Mesenchymal stem cell (in vitro differentiated cells and primary cell): Measurements from ENCODE around the gene CH25H.

ENCODE experiments used
- DNase-seq: peaks from one replicate; pipeline ENCODE4 v3.0.0-alpha.2; 2013
- H2AFZ ChIP-seq: one replicate; pipeline ENCODE4 v1.6.1; 2013; ENCODE audit warnings: low read depth, mild to moderate bottlenecking, control low read depth, inconsistent platforms, low read length, moderate library complexity
- H2AK5ac ChIP-seq: 2 replicates; pipeline ENCODE4 v1.6.1; 2013; ENCODE audit warnings: low read length, moderate library complexity, mild to moderate bottlenecking, inconsistent platforms; ENCODE audit not compliant: severe bottlenecking
- H2BK120ac ChIP-seq: one replicate; pipeline ENCODE4 v1.6.1; 2013; ENCODE audit warnings: low read depth, mild to moderate bottlenecking, inconsistent platforms, low read length, moderate library complexity
- H2BK12ac ChIP-seq, 2 experiments: one replicate each; pipeline ENCODE4 v1.6.1; 2013; ENCODE audit warnings: inconsistent platforms in 2 of 2, low read length in 2 of 2, mild to moderate bottlenecking in 2 of 2, moderate library complexity in 2 of 2, control low read depth in 1 of 2
- H2BK15ac ChIP-seq: one replicate; pipeline ENCODE4 v1.6.1; 2013; ENCODE audit warnings: mild to moderate bottlenecking, low read depth, inconsistent platforms; ENCODE audit not compliant: poor library complexity, severe bottlenecking
- H2BK5ac ChIP-seq: 2 replicates; pipeline ENCODE4 v1.6.1; 2013; ENCODE audit warnings: low read depth, mild to moderate bottlenecking, low read length, control low read depth, inconsistent platforms; ENCODE audit not compliant: poor library complexity, severe bottlenecking
- H3K14ac ChIP-seq, 2 experiments: one replicate each; pipeline ENCODE4 v1.6.1; 2013; ENCODE audit warnings: inconsistent platforms in 2 of 2, low read length in 2 of 2, control low read depth in 1 of 2, mild to moderate bottlenecking in 1 of 2, moderate library complexity in 1 of 2
- H3K18ac ChIP-seq, 2 experiments: one replicate each; pipeline ENCODE4 v1.6.1; 2013; ENCODE audit warnings: inconsistent platforms in 2 of 2, low read length in 2 of 2, control low read depth in 1 of 2, low read depth in 1 of 2, mild to moderate bottlenecking in 1 of 2
- H3K23ac ChIP-seq, 2 experiments: one replicate each; pipeline ENCODE4 v1.6.1; 2013; ENCODE audit warnings: inconsistent platforms in 2 of 2, low read length in 2 of 2, mild to moderate bottlenecking in 2 of 2, moderate library complexity in 2 of 2, control low read depth in 1 of 2
- H3K27ac ChIP-seq: 2 replicates; pipeline ENCODE4 v1.5.1; 2013; ENCODE audit warnings: mild to moderate bottlenecking, moderate library complexity, low read length, control low read depth, inconsistent platforms; ENCODE audit not compliant: poor library complexity, severe bottlenecking
- H3K27me3 ChIP-seq, 2 experiments: 2 replicates each; pipeline versions ENCODE4 v1.6.1 to v1.7.0; 2013; ENCODE audit warnings: low read length in 2 of 2, mild to moderate bottlenecking in 2 of 2, moderate library complexity in 2 of 2, control low read depth in 1 of 2, inconsistent platforms in 1 of 2; ENCODE audit not compliant: control insufficient read depth in 1 of 2, insufficient read depth in 1 of 2
- H3K36me3 ChIP-seq, 2 experiments: 2 replicates each; pipeline versions ENCODE4 v1.6.1 to v1.7.0; 2013; ENCODE audit warnings: low read length in 2 of 2, control low read depth in 1 of 2, inconsistent platforms in 1 of 2, low read depth in 1 of 2, mild to moderate bottlenecking in 1 of 2; ENCODE audit not compliant: insufficient read depth in 2 of 2, control insufficient read depth in 1 of 2
- H3K4ac ChIP-seq, 2 experiments: one replicate each; pipeline ENCODE4 v1.6.1; 2013; ENCODE audit warnings: inconsistent platforms in 2 of 2, low read length in 2 of 2, mild to moderate bottlenecking in 2 of 2, moderate library complexity in 2 of 2, control low read depth in 1 of 2, low read depth in 1 of 2
- H3K4me1 ChIP-seq: 2 replicates; pipeline ENCODE4 v1.6.1; 2013; ENCODE audit warnings: low read depth, low read length, control low read depth; ENCODE audit not compliant: control insufficient read depth, insufficient read depth
- H3K4me2 ChIP-seq: 2 replicates; pipeline ENCODE4 v1.6.1; 2013; ENCODE audit warnings: low read length, mild to moderate bottlenecking, inconsistent platforms; ENCODE audit not compliant: poor library complexity, severe bottlenecking
- H3K4me3 ChIP-seq, 2 experiments: 2 replicates each; pipeline versions ENCODE4 v1.5.1 to v1.7.0; 2013; ENCODE audit warnings: low read length in 2 of 2, mild to moderate bottlenecking in 2 of 2, control low read depth in 1 of 2, low read depth in 1 of 2; ENCODE audit not compliant: insufficient read depth in 1 of 2
- H3K79me1 ChIP-seq: replicated peaks from 2 replicates; pipeline ENCODE4 v1.6.1; 2013; ENCODE audit warnings: mild to moderate bottlenecking, control low read depth, low read length, inconsistent platforms; ENCODE audit not compliant: poor library complexity, severe bottlenecking
- H3K9ac ChIP-seq: 2 replicates; pipeline ENCODE4 v1.7.0; 2013; ENCODE audit warnings: mild to moderate bottlenecking, low read length, moderate library complexity
- H3K9me3 ChIP-seq: 2 replicates; pipeline ENCODE4 v1.7.0; 2013; ENCODE audit warnings: mild to moderate bottlenecking, low read length; ENCODE audit not compliant: control insufficient read depth
- H4K8ac ChIP-seq: one replicate; pipeline ENCODE4 v1.6.1; 2013; ENCODE audit warnings: inconsistent platforms, mild to moderate bottlenecking, low read length, moderate library complexity
- H4K91ac ChIP-seq: one replicate; pipeline ENCODE4 v1.6.1; 2013; ENCODE audit warnings: mild to moderate bottlenecking, low read length, inconsistent platforms
- WGBS: methylation state at CpG from one replicate; pipeline ENCODE4 v1.1.7; 2013; ENCODE audit warnings: mixed read lengths; 5-methylcytosine and 5-hydroxymethylcytosine counted together

The CH25H gene

GRCh38 chr10:89165923-89166322 lies 41.2 kb downstream of the CH25H start:
- Histone ChIP-seq H3K23ac (no peak overlapping the region), H3K4me3 (no peak overlapping the region), H3K79me1 (no peaks in the 10 kb centered on the region), H3K27ac (no peak overlapping the region), H3K36me3 (no peaks in the 10 kb centered on the region), H2BK120ac (no peak overlapping the region), H2AFZ (no peak overlapping the region), H3K27me3 (peaks cover 0 to 25% of the 10 kb centered on the region in 2 experiments), H3K9ac (no peak overlapping the region), H3K4ac (no peak overlapping the region), H2BK15ac (no peak overlapping the region), H3K14ac (no peak overlapping the region), H2AK5ac (no peak overlapping the region), H3K4me1 (no peaks in the 10 kb centered on the region), H2BK12ac (no peak overlapping the region), H3K18ac (no peak overlapping the region), H3K4me2 (no peak overlapping the region), H3K9me3 (no peaks in the 10 kb centered on the region), H4K8ac (no peak overlapping the region), H4K91ac (no peak overlapping the region), H2BK5ac (no peak overlapping the region)
- 92% methylated on average over 4 of the region's 4 CpGs for WGBS
- no peak for DNase-seq

- H3K4me3 ChIP-seq = no peak overlapping the region
- H3K9ac ChIP-seq = no peak overlapping the region
- H2BK15ac ChIP-seq = no peak overlapping the region
- no peak overlapping the region for H2BK120ac ChIP-seq
- H3K4me1 ChIP-seq = no peaks in the 10 kb centered on the region
- H3K14ac ChIP-seq = no peak overlapping the region
- peaks cover 0 to 25% of the 10 kb centered on the region in 2 experiments for H3K27me3 ChIP-seq
- H3K4ac ChIP-seq = no peak overlapping the region
- H4K8ac ChIP-seq = no peak overlapping the region
- H3K27ac ChIP-seq = no peak overlapping the region
- H2BK5ac ChIP-seq = no peak overlapping the region
- H2BK12ac ChIP-seq = no peak overlapping the region
- H3K18ac ChIP-seq = no peak overlapping the region
- no peak overlapping the region for H2AK5ac ChIP-seq
- H3K36me3 ChIP-seq = no peaks in the 10 kb centered on the region
- H2AFZ ChIP-seq = no peak overlapping the region
- no peaks in the 10 kb centered on the region for H3K79me1 ChIP-seq
- WGBS = 78% methylated on average over 4 of the region's 4 CpGs
- no peak for DNase-seq
- no peak overlapping the region for H3K4me2 ChIP-seq
- H3K23ac ChIP-seq = no peak overlapping the region
- no peak overlapping the region for H4K91ac ChIP-seq
- no peaks in the 10 kb centered on the region for H3K9me3 ChIP-seq
Observed at GRCh38 chr10:89164920-89165319, 42.2 kb downstream of the CH25H start.

DNA sequence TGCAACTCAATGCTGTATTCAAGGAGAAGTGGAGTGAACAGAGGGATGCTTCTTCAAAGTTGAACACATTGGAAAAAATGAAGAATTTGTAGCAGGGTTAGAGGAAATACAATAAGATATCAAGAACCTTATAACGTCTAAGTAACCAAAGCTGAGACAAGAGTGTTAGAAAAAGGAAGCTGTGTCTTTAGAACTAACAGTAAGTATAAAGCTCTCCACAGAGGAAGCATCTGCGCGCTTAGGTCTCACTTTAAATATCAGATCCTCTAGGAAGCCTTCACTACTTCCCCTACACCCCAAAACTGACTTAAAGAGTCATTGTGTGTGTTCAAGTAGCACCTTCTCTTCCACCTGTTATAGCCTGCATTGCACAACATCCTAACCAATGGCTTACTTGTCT lies 43.0 kb downstream of the CH25H start:
- H3K4me1 ChIP-seq = no peaks in the 10 kb centered on the region
- no peak overlapping the region for H3K27ac ChIP-seq
- peaks cover 0 to 19% of the 10 kb centered on the region in 2 experiments for H3K27me3 ChIP-seq
- no peak overlapping the region for H2BK15ac ChIP-seq
- H3K4me3 ChIP-seq = no peak overlapping the region
- no peak overlapping the region for H2BK12ac ChIP-seq
- H3K4me2 ChIP-seq = no peak overlapping the region
- no peak overlapping the region for H4K91ac ChIP-seq
- no peaks in the 10 kb centered on the region for H3K79me1 ChIP-seq
- no peak overlapping the region for H3K4ac ChIP-seq
- H2BK120ac ChIP-seq = no peak overlapping the region
- H3K14ac ChIP-seq = no peak overlapping the region
- DNase-seq = no peak
- H3K9ac ChIP-seq = no peak overlapping the region
- H4K8ac ChIP-seq = no peak overlapping the region
- no peak overlapping the region for H2AFZ ChIP-seq
- WGBS = 100% methylated on average over 2 of the region's 3 CpGs
- no peak overlapping the region for H3K18ac ChIP-seq
- H3K9me3 ChIP-seq = no peaks in the 10 kb centered on the region
- no peaks in the 10 kb centered on the region for H3K36me3 ChIP-seq
- no peak overlapping the region for H3K23ac ChIP-seq
- no peak overlapping the region for H2AK5ac ChIP-seq
- H2BK5ac ChIP-seq = no peak overlapping the region

GRCh38 chr10:89163265-89163995 lies 43.7 kb downstream of the CH25H start:
- 93% methylated on average over 6 of the region's 6 CpGs for WGBS
- H3K36me3 ChIP-seq = no peaks in the 10 kb centered on the region
- DNase-seq = no peak

More at GRCh38 chr10:89163265-89163995, 43.7 kb downstream of the CH25H start:
- H2BK12ac ChIP-seq = no peak overlapping the region
- no peaks in the 10 kb centered on the region for H3K9me3 ChIP-seq
- H2AFZ ChIP-seq = no peak overlapping the region
- H3K4me1 ChIP-seq = no peaks in the 10 kb centered on the region
- H3K27ac ChIP-seq = no peak overlapping the region
- peak overlapping the region; percentile 4 for H3K9ac ChIP-seq
- H3K18ac ChIP-seq = no peak overlapping the region
- H2AK5ac ChIP-seq = no peak overlapping the region
- H2BK15ac ChIP-seq = no peak overlapping the region
- H4K8ac ChIP-seq = no peak overlapping the region
- no peaks in the 10 kb centered on the region for H3K79me1 ChIP-seq
- H2BK5ac ChIP-seq = no peak overlapping the region
- peaks cover 0 to 19% of the 10 kb centered on the region in 2 experiments for H3K27me3 ChIP-seq
- no peak overlapping the region for H3K14ac ChIP-seq
- H3K4me2 ChIP-seq = no peak overlapping the region
- no peak overlapping the region for H4K91ac ChIP-seq
- H3K4ac ChIP-seq = no peak overlapping the region
- H2BK120ac ChIP-seq = no peak overlapping the region
- H3K23ac ChIP-seq = no peak overlapping the region
- H3K4me3 ChIP-seq = peak overlapping the region in 1 of 2 experiments; percentile 45
